ENCODE data around the gene C22orf23.

The C22orf23 gene

GRCh38 chr22:37943825-37944198 lies 9.6 kb downstream of the C22orf23 start:
- TF ChIP-seq CTCF (conservative IDR thresholded peaks at IDR 0.05; ENCODE audit: low read depth, low read length): no peak
- Histone ChIP-seq H4K20me1 (ENCODE audit: insufficient read depth) (no peaks in the 10 kb centered on the region), H3K27me3 (ENCODE audit: insufficient read depth, low read depth) (no peaks in the 10 kb centered on the region), H2AFZ (ENCODE audit: low read depth) (no peak overlapping the region), H3K27ac (no peak overlapping the region), H3K36me3 (ENCODE audit: insufficient read depth) (no peaks in the 10 kb centered on the region), H3K9ac (no peak overlapping the region), H3K4me1 (ENCODE audit: low read depth, poor library complexity, severe bottlenecking) (no peaks in the 10 kb centered on the region), H3K4me2 (no peak overlapping the region), H3K79me2 (ENCODE audit: insufficient read depth, low read depth) (no peaks in the 10 kb centered on the region), H3K4me3 (IDR thresholded peaks at IDR 0.05; ENCODE audit: insufficient read depth, low read depth, low read length) (no peak overlapping the region)

GRCh38 chr22:37943136-37943824 lies 10.1 kb downstream of the C22orf23 start:
- Histone ChIP-seq H3K9ac (no peak overlapping the region), H4K20me1 (ENCODE audit: insufficient read depth) (no peaks in the 10 kb centered on the region), H3K4me2 (no peak overlapping the region), H3K4me3 (IDR thresholded peaks at IDR 0.05; ENCODE audit: insufficient read depth, low read depth, low read length) (no peak overlapping the region), H3K36me3 (ENCODE audit: insufficient read depth) (no peaks in the 10 kb centered on the region), H3K27ac (no peak overlapping the region), H3K27me3 (ENCODE audit: insufficient read depth, low read depth) (no peaks in the 10 kb centered on the region), H3K79me2 (ENCODE audit: insufficient read depth, low read depth) (no peaks in the 10 kb centered on the region), H2AFZ (ENCODE audit: low read depth) (no peak overlapping the region), H3K4me1 (ENCODE audit: low read depth, poor library complexity, severe bottlenecking) (no peaks in the 10 kb centered on the region)
- no peak for TF ChIP-seq CTCF (conservative IDR thresholded peaks at IDR 0.05; ENCODE audit: low read depth, low read length)

- no peaks in the 10 kb centered on the region for H3K4me1 ChIP-seq (ENCODE audit: low read depth, poor library complexity, severe bottlenecking)
- no peaks in the 10 kb centered on the region for H3K79me2 ChIP-seq (ENCODE audit: insufficient read depth, low read depth)
- H2AFZ ChIP-seq (ENCODE audit: low read depth): no peak overlapping the region
- no peak overlapping the region for H3K4me3 ChIP-seq (IDR thresholded peaks at IDR 0.05; ENCODE audit: insufficient read depth, low read depth, low read length)
- H4K20me1 ChIP-seq (ENCODE audit: insufficient read depth): no peaks in the 10 kb centered on the region
- H3K9ac ChIP-seq: no peak overlapping the region
- no peak for TF ChIP-seq CTCF (conservative IDR thresholded peaks at IDR 0.05; ENCODE audit: low read depth, low read length)
- H3K4me2 ChIP-seq: no peak overlapping the region
- no peaks in the 10 kb centered on the region for H3K27me3 ChIP-seq (ENCODE audit: insufficient read depth, low read depth)
- no peaks in the 10 kb centered on the region for H3K36me3 ChIP-seq (ENCODE audit: insufficient read depth)
- H3K27ac ChIP-seq: no peak overlapping the region
Observed at GRCh38 chr22:37942133-37942532, 11.3 kb downstream of the C22orf23 start.

- H3K36me3 ChIP-seq (ENCODE audit: insufficient read depth): no peaks in the 10 kb centered on the region
- no peaks in the 10 kb centered on the region for H3K79me2 ChIP-seq (ENCODE audit: insufficient read depth, low read depth)
- no peak overlapping the region for H3K27ac ChIP-seq
- H3K9ac ChIP-seq: no peak overlapping the region
- no peaks in the 10 kb centered on the region for H4K20me1 ChIP-seq (ENCODE audit: insufficient read depth)
- no peaks in the 10 kb centered on the region for H3K4me1 ChIP-seq (ENCODE audit: low read depth, poor library complexity, severe bottlenecking)
- H3K4me2 ChIP-seq: no peak overlapping the region
- no peak for TF ChIP-seq CTCF (conservative IDR thresholded peaks at IDR 0.05; ENCODE audit: low read depth, low read length)
- no peak overlapping the region for H2AFZ ChIP-seq (ENCODE audit: low read depth)
- no peak overlapping the region for H3K4me3 ChIP-seq (IDR thresholded peaks at IDR 0.05; ENCODE audit: insufficient read depth, low read depth, low read length)
- no peaks in the 10 kb centered on the region for H3K27me3 ChIP-seq (ENCODE audit: insufficient read depth, low read depth)
Observed at GRCh38 chr22:37940698-37941376, 12.6 kb downstream of the C22orf23 start.
